Measurements from ENCODE around the gene GNMT.

Gene GNMT

DNA sequence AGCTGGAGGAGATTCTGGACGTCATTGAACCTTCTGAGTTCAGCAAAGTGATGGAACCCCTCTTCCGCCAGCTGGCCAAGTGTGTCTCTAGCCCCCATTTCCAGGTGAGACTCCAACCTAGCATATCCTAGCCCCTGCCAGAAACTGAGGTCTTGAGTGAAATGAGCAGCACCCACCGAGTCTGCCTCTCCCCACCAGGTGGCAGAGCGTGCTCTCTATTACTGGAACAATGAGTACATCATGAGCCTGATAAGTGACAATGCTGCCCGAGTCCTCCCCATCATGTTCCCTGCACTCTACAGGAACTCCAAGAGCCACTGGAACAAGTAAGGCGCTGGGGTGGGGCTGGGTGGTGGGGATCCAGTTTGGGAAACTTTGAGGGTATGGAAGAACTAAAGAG lies 48.6 kb downstream of the GNMT start:
- H3K9ac ChIP-seq (ENCODE audit: low read depth, low read length, poor library complexity, severe bottlenecking) = no peak overlapping the region
- peaks cover 20% of the 10 kb centered on the region for H3K79me2 ChIP-seq (ENCODE audit: insufficient read depth, low read length)
- H4K20me1 ChIP-seq (ENCODE audit: insufficient read depth, low read length, poor library complexity, severe bottlenecking) = no peaks in the 10 kb centered on the region
- no peaks in the 10 kb centered on the region for H3F3A ChIP-seq (ENCODE audit: low read depth)
- H3K27me3 ChIP-seq (ENCODE audit: insufficient read depth, low read length, poor library complexity, severe bottlenecking) = no peaks in the 10 kb centered on the region
- no peaks in the 10 kb centered on the region for H3K9me3 ChIP-seq (ENCODE audit: insufficient read depth, low read depth, low read length)
- H3K36me3 ChIP-seq (ENCODE audit: insufficient read depth, low read length) = peaks cover 63% of the 10 kb centered on the region; the same call in 1 of the 2 replicates
- peaks cover 14% of the 10 kb centered on the region for H3K4me1 ChIP-seq (ENCODE audit: insufficient read depth, low read length, poor library complexity, severe bottlenecking)
- no peak overlapping the region for H3K4me3 ChIP-seq (ENCODE audit: low read length, poor library complexity, severe bottlenecking)
- no peak overlapping the region for H3K4me2 ChIP-seq (ENCODE audit: low read depth, low read length, poor library complexity, severe bottlenecking)
- TF ChIP-seq EZH2phosphoT487 (IDR thresholded peaks at IDR 0.05; ENCODE audit: borderline replicate concordance) = no peak
- TF ChIP-seq, protein P1, sequence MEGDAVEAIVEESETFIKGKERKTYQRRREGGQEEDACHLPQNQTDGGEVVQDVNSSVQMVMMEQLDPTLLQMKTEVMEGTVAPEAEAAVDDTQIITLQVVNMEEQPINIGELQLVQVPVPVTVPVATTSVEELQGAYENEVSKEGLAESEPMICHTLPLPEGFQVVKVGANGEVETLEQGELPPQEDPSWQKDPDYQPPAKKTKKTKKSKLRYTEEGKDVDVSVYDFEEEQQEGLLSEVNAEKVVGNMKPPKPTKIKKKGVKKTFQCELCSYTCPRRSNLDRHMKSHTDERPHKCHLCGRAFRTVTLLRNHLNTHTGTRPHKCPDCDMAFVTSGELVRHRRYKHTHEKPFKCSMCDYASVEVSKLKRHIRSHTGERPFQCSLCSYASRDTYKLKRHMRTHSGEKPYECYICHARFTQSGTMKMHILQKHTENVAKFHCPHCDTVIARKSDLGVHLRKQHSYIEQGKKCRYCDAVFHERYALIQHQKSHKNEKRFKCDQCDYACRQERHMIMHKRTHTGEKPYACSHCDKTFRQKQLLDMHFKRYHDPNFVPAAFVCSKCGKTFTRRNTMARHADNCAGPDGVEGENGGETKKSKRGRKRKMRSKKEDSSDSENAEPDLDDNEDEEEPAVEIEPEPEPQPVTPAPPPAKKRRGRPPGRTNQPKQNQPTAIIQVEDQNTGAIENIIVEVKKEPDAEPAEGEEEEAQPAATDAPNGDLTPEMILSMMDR (conservative IDR thresholded peaks at IDR 0.05; ENCODE audit: low read length) = peak; percentile 67
- no peak overlapping the region for H2AFZ ChIP-seq (ENCODE audit: low read length)
- no peaks in the 10 kb centered on the region for H3K9me2 ChIP-seq (replicated peaks; ENCODE audit: low read depth, low read length)

DNA sequence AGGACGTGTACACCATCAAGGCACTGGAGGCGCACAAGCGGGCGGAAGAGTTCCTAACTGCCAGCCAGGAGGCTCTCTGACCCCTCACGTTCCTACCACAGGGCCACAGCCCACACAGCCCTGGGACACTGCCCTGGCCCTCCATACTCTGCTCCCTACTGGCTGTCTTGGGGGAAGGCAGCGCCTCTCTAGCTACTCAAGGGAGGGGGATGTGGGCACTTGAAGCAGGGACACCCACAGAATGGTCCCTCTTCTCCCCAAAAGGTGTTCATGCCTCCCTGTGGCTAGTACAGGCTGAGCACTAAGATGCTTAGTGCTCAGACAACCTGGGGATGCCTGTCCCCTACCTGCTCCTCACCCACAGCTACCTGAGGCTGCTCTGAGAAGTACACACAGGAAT lies 50.7 kb downstream of the GNMT start:
- peak overlapping the region; percentile 97 for H3K4me2 ChIP-seq (ENCODE audit: low read depth, low read length, poor library complexity, severe bottlenecking)
- H4K20me1 ChIP-seq (ENCODE audit: insufficient read depth, low read length, poor library complexity, severe bottlenecking) = no peaks in the 10 kb centered on the region
- peaks cover 28% of the 10 kb centered on the region for H3K4me1 ChIP-seq (ENCODE audit: insufficient read depth, low read length, poor library complexity, severe bottlenecking)
- H3K36me3 ChIP-seq (ENCODE audit: insufficient read depth, low read length) = peaks cover 59% of the 10 kb centered on the region; the same call in 1 of the 2 replicates
- no peak overlapping the region for H2AFZ ChIP-seq (ENCODE audit: low read length)
- H3F3A ChIP-seq (ENCODE audit: low read depth) = no peaks in the 10 kb centered on the region
- H3K27me3 ChIP-seq (ENCODE audit: insufficient read depth, low read length, poor library complexity, severe bottlenecking) = no peaks in the 10 kb centered on the region
- peak overlapping the region; percentile 91 for H3K9ac ChIP-seq (ENCODE audit: low read depth, low read length, poor library complexity, severe bottlenecking)
- H3K4me3 ChIP-seq (ENCODE audit: low read length, poor library complexity, severe bottlenecking) = no peak overlapping the region
- TF ChIP-seq, protein P1 (conservative IDR thresholded peaks at IDR 0.05; ENCODE audit: low read length) = no peak; the same call in 1 of the 2 replicates
- TF ChIP-seq EZH2phosphoT487 (IDR thresholded peaks at IDR 0.05; ENCODE audit: borderline replicate concordance) = no peak
- no peaks in the 10 kb centered on the region for H3K9me3 ChIP-seq (ENCODE audit: insufficient read depth, low read depth, low read length)
- H3K9me2 ChIP-seq (replicated peaks; ENCODE audit: low read depth, low read length) = no peaks in the 10 kb centered on the region
- peaks cover 39% of the 10 kb centered on the region for H3K79me2 ChIP-seq (ENCODE audit: insufficient read depth, low read length)

DNA sequence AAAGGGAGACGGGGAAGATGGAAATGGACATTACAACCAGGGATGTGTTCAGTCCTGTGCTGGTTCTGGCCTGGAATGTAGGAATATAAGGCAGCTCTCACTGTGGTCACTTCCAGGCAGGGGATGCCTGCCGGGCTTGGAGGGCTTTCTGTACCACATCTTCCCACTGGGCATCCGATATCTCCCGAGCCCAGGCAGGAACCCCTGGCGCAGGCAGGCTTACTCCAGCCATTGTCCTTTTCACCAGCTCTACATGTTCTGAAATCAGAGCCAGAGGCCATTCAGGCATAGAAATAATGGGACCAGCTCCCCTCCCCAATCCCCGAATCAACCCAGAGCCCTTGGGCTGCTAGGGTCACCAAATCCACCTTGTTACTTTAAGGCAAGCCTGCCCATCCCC lies 51.8 kb downstream of the GNMT start:
- Histone ChIP-seq H3K4me2 (ENCODE audit: low read depth, low read length, poor library complexity, severe bottlenecking) (peak overlapping the region; percentile 97), H3K9me2 (replicated peaks; ENCODE audit: low read depth, low read length) (no peaks in the 10 kb centered on the region), H3F3A (ENCODE audit: low read depth) (no peaks in the 10 kb centered on the region), H3K9ac (ENCODE audit: low read depth, low read length, poor library complexity, severe bottlenecking) (peak overlapping the region; percentile 91), H3K9me3 (ENCODE audit: insufficient read depth, low read depth, low read length) (no peaks in the 10 kb centered on the region), H3K79me2 (ENCODE audit: insufficient read depth, low read length) (peaks cover 51% of the 10 kb centered on the region), H2AFZ (ENCODE audit: low read length) (no peak overlapping the region), H3K36me3 (ENCODE audit: insufficient read depth, low read length) (peaks cover 49% of the 10 kb centered on the region; the same call in 1 of the 2 replicates), H3K4me3 (ENCODE audit: low read length, poor library complexity, severe bottlenecking) (peak overlapping the region; percentile 82), H3K4me1 (ENCODE audit: insufficient read depth, low read length, poor library complexity, severe bottlenecking) (peaks cover 36% of the 10 kb centered on the region), H3K27me3 (ENCODE audit: insufficient read depth, low read length, poor library complexity, severe bottlenecking) (no peaks in the 10 kb centered on the region), H4K20me1 (ENCODE audit: insufficient read depth, low read length, poor library complexity, severe bottlenecking) (no peaks in the 10 kb centered on the region)
- no peak for TF ChIP-seq EZH2phosphoT487 (IDR thresholded peaks at IDR 0.05; ENCODE audit: borderline replicate concordance)
- TF ChIP-seq, protein P1 (conservative IDR thresholded peaks at IDR 0.05; ENCODE audit: low read length) = no peak
